Panc1 (cell line): ENCODE results near the gene MGMT. TPM values are rescaled to one million over a fixed set of nuclear protein-coding genes. Genes with fewer than 3 reads are reported as not detected.

Experiments used
- ATAC-seq: fragments of 200-7000 bp; cut with Tn5 transposase; 2 replicates; pipeline ENCODE4 v1.9.1; 2020; ENCODE audit warnings: mild to moderate bottlenecking, moderate library complexity
- BruUV-seq: library from RNA; stranded (reverse); fragments of 400-500 nt; replicated peaks from 2 replicates; lab custom pipeline; 2021; lab: Mats Ljungman, UMichigan
- CTCF ChIA-PET: fragments of 300-600 bp; sonication (Branson Sonifier 250); formaldehyde crosslinking; loops from one replicate; lab custom pipeline; 2022; ENCODE audit warnings: antibody characterized with exemption; lab: Charles Lee
- POLR2A ChIA-PET: fragments of 300-600 bp; sonication (Branson Sonifier 250); formaldehyde crosslinking; loops from one replicate; lab custom pipeline; 2022; ENCODE audit warnings: antibody characterized with exemption; lab: Charles Lee
- DNase-seq: peaks from one replicate; pipeline ENCODE4 v3.0.0-alpha.2; 2010; ENCODE audit warnings: low read depth, low spot score
- H3K27ac ChIP-seq: 2 replicates; pipeline ENCODE4 v1.5.1; 2011; ENCODE audit warnings: mild to moderate bottlenecking, low read length, inconsistent platforms
- H3K27me3 ChIP-seq: fragments of 200-500 bp; sonication (Bioruptor generic); 2 replicates; pipeline ENCODE4 v1.6.0; 2014; ENCODE audit warnings: low read length, inconsistent platforms; ENCODE audit not compliant: control insufficient read depth, insufficient read depth
- H3K36me3 ChIP-seq: fragments of 200-500 bp; sonication (Bioruptor generic); 2 replicates; pipeline ENCODE4 v1.5.1; 2014; ENCODE audit warnings: inconsistent platforms, mild to moderate bottlenecking, low read length, moderate library complexity; ENCODE audit not compliant: control insufficient read depth, insufficient read depth
- H3K4me1 ChIP-seq: 2 replicates; pipeline ENCODE4 v1.5.1; 2011; ENCODE audit warnings: inconsistent platforms, mild to moderate bottlenecking, low read length, moderate library complexity; ENCODE audit not compliant: control insufficient read depth, insufficient read depth
- H3K4me3 ChIP-seq, 2 experiments: 2 replicates each; pipeline ENCODE4 v1.5.1; 2011 to 2012; ENCODE audit warnings: low read depth in 2 of 2, low read length in 2 of 2, mild to moderate bottlenecking in 2 of 2, inconsistent platforms in 1 of 2, moderate library complexity in 1 of 2
- H3K9me3 ChIP-seq: fragments of 200-500 bp; sonication (Bioruptor generic); 2 replicates; pipeline ENCODE4 v1.5.1; 2014; ENCODE audit warnings: low read depth, mild to moderate bottlenecking, inconsistent platforms, low read length, moderate library complexity; ENCODE audit not compliant: control insufficient read depth, insufficient read depth
- POLR2AphosphoS5 ChIP-seq: IDR thresholded peaks from 2 replicates; pipeline ENCODE4 v1.6.1; 2012; ENCODE audit warnings: mild to moderate bottlenecking, low read depth, low read length, moderate library complexity
- SIN3A ChIP-seq: IDR thresholded peaks from 2 replicates; pipeline ENCODE4 v1.6.1; 2012; ENCODE audit warnings: low read depth, mild to moderate bottlenecking, low read length, moderate library complexity, borderline replicate concordance; ENCODE audit not compliant: insufficient read depth
- TCF7L2 ChIP-seq: IDR thresholded peaks from 2 replicates; pipeline ENCODE4 v1.6.1; 2011; ENCODE audit warnings: mild to moderate bottlenecking, low read depth, low read length, inconsistent platforms
- in situ Hi-C: cut with HindIII; loops from 2 replicates; pipeline ENCODE4 v1.10.0; 2016; ENCODE audit warnings: low sequenced_read_pairs, low pct_unique_long_range_greater_than_20kb
- intact Hi-C: fragments of 100-400 bp; cut with micrococcal nuclease; formaldehyde crosslinking; loops from one replicate; pipeline ENCODE4 v1.10.0; 2022; ENCODE audit not compliant: unreplicated experiment
- total RNA-seq: library from RNA; stranded (reverse); gene quantifications from one replicate; pipeline ENCODE4 v1.2.1, GENCODE V29; 2021; ENCODE audit not compliant: unreplicated experiment
- TF ChIP-seq, protein P1 (sequence below): fragments of 450-650 bp; IDR thresholded peaks from 2 replicates; pipeline ENCODE4 v1.5.1; 2017; ENCODE audit warnings: mild to moderate bottlenecking
- TF ChIP-seq, protein P2 (sequence below), 2 experiments: IDR thresholded peaks; 2 replicates each; pipeline ENCODE4 v1.6.1; 2011 to 2012; ENCODE audit warnings: low read depth in 2 of 2, control low read depth in 1 of 2, low read length in 1 of 2, mild to moderate bottlenecking in 1 of 2, moderate library complexity in 1 of 2; ENCODE audit not compliant: insufficient read depth in 1 of 2

MGMT gene
- total RNA-seq, 1 experiment from 2014 or later = 27.3 TPM

DNA sequence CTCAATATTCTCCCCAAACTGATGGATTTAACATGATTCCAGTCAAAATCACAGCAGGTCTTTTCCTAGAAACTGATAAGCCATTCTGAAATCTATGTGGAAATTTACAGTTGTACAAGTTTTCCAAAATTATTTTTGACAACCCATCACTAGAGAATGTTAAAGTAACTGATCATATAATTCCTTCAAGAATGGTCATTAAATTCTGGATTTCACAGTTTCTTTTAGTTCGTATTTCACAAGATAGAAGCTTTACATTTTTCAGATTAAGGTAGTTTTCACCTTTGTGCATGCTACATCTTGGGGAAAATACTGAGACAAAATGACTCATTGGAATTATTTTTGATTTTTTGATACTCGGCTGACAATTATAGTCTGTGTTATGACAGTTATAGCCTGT, 174.3 kb downstream of the MGMT start:
- Histone ChIP-seq H3K9me3 (no peaks in the 10 kb centered on the region), H3K4me1 (no peaks in the 10 kb centered on the region), H3K36me3 (no peaks in the 10 kb centered on the region), H3K27ac (no peak overlapping the region), H3K27me3 (no peaks in the 10 kb centered on the region), H3K4me3 (no peak overlapping the region)
- DNase-seq (no peak), ATAC-seq (no peak)
- in situ Hi-C loops (no loop called here), intact Hi-C loops (no loop called here)
- CTCF ChIA-PET = no interaction called here
- BruUV-seq = no TSS peak
- TF ChIP-seq TCF7L2 (no peak), SIN3A (no peak), POLR2AphosphoS5 (no peak)
- TF ChIP-seq, protein P1, sequence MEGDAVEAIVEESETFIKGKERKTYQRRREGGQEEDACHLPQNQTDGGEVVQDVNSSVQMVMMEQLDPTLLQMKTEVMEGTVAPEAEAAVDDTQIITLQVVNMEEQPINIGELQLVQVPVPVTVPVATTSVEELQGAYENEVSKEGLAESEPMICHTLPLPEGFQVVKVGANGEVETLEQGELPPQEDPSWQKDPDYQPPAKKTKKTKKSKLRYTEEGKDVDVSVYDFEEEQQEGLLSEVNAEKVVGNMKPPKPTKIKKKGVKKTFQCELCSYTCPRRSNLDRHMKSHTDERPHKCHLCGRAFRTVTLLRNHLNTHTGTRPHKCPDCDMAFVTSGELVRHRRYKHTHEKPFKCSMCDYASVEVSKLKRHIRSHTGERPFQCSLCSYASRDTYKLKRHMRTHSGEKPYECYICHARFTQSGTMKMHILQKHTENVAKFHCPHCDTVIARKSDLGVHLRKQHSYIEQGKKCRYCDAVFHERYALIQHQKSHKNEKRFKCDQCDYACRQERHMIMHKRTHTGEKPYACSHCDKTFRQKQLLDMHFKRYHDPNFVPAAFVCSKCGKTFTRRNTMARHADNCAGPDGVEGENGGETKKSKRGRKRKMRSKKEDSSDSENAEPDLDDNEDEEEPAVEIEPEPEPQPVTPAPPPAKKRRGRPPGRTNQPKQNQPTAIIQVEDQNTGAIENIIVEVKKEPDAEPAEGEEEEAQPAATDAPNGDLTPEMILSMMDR = no peak
- TF ChIP-seq, protein P2, sequence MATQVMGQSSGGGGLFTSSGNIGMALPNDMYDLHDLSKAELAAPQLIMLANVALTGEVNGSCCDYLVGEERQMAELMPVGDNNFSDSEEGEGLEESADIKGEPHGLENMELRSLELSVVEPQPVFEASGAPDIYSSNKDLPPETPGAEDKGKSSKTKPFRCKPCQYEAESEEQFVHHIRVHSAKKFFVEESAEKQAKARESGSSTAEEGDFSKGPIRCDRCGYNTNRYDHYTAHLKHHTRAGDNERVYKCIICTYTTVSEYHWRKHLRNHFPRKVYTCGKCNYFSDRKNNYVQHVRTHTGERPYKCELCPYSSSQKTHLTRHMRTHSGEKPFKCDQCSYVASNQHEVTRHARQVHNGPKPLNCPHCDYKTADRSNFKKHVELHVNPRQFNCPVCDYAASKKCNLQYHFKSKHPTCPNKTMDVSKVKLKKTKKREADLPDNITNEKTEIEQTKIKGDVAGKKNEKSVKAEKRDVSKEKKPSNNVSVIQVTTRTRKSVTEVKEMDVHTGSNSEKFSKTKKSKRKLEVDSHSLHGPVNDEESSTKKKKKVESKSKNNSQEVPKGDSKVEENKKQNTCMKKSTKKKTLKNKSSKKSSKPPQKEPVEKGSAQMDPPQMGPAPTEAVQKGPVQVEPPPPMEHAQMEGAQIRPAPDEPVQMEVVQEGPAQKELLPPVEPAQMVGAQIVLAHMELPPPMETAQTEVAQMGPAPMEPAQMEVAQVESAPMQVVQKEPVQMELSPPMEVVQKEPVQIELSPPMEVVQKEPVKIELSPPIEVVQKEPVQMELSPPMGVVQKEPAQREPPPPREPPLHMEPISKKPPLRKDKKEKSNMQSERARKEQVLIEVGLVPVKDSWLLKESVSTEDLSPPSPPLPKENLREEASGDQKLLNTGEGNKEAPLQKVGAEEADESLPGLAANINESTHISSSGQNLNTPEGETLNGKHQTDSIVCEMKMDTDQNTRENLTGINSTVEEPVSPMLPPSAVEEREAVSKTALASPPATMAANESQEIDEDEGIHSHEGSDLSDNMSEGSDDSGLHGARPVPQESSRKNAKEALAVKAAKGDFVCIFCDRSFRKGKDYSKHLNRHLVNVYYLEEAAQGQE (IDR thresholded peaks at IDR 0.05; ENCODE audit: insufficient read depth in 1 of 2, low read depth in 2 of 2, low read length in 1 of 2) = no peak
- POLR2A ChIA-PET = no interaction called here

DNA sequence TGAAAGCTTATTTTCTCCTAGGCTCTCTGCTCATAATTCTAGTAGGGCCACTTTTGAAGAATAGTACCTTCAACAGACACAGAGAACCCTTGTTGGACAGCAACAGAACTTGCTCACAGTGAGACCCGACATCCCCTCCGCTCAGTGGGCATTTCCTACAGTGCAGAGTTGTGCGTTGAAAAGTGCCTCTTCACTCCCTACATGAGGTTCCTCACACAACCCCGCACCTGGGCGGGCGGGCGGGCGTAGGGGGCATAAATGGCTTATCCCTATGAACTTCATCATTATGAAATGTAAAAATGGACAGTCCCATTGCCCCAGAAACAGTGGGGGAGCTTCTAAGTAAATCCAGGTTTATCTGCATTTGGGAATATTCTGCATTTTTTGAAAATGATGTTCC, 174.9 kb downstream of the MGMT start:
- Histone ChIP-seq H3K4me1 (no peaks in the 10 kb centered on the region), H3K27me3 (no peaks in the 10 kb centered on the region), H3K36me3 (no peaks in the 10 kb centered on the region), H3K27ac (no peak overlapping the region), H3K9me3 (no peaks in the 10 kb centered on the region), H3K4me3 (no peak overlapping the region)
- TF ChIP-seq, protein P1 = no peak
- no peak for TF ChIP-seq SIN3A
- ChIA-PET POLR2A (no interaction called here), CTCF (no interaction called here)
- no TSS peak for BruUV-seq
- ATAC-seq (no peak), DNase-seq (no peak)
- in situ Hi-C loops (no loop called here), intact Hi-C loops (no loop called here)
